HG03571 (cell line): ENCODE results near the gene EXOC3L1.

Experiments
- ATAC-seq: cut with Tn5 transposase; IDR thresholded peaks from one replicate; pipeline ENCODE4 v1.9.1; 2021; ENCODE audit not compliant: unreplicated experiment

The EXOC3L1 gene

GRCh38 chr16:67165121-67166078 is 24.5 kb downstream of the EXOC3L1 start:
- no peak for ATAC-seq

GRCh38 chr16:67164599-67165061 is 25.3 kb downstream of the EXOC3L1 start, which contains the start of gene HSF4:
Gene HSF4, plus strand, starts transcription at chr16:67164745. Its CDS starts 67 bp downstream, at chr16:67164812.
- no peak for ATAC-seq

DNA sequence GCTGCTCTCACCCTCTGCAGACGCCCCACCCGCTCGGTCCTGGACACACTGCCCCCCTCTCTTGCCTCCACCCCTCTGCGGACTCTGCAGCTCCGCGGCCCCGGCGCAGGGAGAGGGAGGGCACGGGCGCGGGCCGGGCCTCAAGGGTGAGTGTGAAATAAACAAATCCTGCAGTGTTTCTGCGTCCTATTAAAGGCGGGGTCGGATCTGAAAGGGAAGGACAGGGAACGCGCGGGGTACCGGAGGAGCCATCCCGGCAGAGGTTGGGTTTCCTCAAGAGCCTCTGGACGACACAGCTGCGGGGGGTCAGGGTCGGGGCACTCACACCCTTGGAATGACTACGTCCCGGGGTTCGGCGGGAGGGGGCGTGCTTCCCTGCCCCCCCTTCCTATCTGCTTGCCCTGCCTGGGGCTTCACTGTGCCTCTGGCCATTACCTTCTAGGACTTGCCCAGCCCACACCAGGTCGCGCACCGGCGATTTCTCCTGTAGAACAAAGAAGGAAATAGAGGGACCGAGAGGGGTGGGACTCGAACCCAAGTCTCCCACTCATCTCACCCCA is 25.9 kb downstream of the EXOC3L1 start:
- ATAC-seq, result no peak

DNA sequence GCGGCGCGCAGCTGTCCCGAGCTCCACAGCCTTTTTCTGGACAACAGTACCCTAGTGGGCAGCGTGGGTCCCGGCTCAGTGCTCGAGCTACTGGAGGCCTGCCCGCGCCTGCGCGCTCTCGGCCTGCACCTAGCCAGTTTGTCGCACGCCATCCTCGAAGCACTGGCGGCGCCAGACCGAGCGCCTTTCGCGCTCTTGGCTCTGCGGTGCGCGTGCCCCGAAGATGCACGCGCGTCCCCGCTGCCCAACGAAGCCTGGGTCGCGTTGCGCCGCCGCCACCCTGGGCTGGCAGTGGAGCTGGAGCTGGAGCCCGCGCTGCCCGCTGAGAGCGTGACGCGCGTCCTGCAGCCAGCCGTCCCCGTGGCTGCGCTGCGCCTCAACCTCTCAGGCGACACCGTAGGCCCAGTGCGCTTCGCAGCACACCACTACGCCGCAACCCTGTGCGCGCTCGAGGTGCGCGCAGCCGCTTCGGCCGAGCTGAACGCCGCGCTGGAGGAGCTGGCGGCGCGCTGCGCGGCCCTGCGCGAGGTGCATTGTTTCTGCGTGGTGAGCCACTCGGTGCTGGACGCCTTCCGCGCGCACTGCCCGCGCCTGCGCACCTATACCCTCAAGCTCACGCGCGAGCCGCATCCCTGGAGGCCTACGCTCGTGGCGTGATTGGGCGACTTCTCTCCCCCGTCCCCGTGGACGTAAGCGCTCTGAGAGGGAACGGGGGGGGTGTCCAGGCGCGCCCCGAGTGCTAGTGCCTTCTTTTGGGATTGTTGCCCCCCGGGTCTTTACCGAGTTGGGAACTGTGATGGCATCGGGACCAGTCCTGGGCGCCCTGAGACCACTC is 26.6 kb downstream of the EXOC3L1 start:
- ATAC-seq, result no peak

GRCh38 chr16:67162506-67163163 is 27.3 kb downstream of the EXOC3L1 start:
- no peak for ATAC-seq

- ATAC-seq, result no peak
Measured at GRCh38 chr16:67161595-67162058, 28.3 kb downstream of the EXOC3L1 start.

DNA sequence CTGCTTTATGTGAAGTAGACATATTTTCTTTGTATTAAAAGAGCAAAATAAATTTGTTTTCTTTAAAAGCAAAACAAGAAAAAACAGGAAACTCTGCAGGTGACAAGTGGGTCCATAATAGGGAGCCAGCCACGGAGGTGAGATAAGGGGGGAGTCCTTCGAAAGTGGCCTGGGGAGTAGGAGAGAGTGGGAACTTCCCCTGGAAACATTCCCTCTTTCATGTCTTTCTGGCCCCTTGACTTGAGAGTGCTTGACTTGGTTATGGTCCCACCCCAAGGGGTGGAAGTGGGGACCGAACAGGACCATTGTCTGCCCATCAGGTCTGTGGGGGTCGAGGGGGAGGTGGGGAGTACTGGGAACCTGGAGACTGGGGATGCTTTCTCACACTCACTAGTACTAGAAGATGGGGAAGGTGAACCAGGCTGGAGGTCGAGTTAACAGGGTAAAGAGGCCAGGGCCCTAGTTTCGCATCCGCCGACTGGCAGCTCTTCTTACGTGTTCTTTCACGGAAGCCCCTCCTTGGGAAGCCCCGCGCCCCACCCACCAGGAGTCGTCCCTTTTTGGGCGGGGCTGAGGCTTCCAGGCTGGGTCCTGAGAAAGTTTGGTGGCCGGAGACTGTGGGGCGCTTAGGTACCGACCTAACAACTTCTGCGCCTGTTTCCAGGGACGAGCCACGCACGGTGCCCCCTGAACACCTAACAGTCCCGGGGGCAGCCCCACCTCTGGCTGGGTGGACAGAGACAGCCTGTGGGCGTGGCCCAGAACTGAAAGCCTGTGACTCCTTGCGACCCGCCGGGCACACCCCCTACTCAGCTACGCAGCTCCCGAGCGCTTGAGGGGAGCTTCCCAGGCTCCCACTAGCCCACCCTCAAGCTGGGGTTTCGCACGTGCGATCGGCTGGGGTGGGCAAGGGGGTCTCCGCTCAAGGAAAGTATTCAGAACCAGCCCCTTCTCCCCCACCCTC is 31.0 kb downstream of the EXOC3L1 start:
- ATAC-seq, result peak; percentile 30

DNA sequence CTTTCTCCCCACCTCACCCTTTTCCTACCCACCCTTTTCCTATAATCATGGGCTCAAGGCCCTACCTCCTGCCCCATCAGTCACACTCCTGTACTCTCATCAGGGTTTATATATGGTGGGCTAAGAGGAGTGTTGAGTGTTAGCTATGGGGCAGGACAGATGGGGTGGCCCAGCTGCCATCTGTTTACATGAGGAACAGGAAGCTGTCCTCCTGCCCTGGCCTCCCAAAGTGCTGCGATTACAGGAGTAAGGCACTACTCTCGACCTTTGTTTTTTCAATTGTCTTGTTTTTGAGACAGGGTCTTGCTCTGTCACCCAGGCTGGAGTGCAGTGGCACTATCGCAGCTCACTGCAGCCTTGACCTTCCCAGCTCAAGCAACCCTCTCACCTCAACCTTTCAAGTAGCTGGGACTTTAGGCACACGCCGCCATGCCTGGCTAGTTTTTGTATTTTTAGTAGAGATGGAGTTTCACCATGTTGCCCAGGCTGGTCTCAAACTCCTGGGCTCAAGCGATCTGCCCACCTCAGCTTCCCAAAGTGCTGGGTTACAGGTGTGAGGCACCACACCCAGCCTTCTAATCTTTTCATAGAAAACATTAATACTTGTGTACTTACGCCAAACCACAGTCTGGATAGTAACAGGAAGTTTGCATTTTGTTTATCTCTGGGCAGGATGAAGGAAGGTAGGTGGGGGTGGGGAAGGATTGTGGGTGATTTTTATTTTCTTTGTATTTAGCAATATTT is 31.9 kb downstream of the EXOC3L1 start:
- ATAC-seq, result no peak

DNA sequence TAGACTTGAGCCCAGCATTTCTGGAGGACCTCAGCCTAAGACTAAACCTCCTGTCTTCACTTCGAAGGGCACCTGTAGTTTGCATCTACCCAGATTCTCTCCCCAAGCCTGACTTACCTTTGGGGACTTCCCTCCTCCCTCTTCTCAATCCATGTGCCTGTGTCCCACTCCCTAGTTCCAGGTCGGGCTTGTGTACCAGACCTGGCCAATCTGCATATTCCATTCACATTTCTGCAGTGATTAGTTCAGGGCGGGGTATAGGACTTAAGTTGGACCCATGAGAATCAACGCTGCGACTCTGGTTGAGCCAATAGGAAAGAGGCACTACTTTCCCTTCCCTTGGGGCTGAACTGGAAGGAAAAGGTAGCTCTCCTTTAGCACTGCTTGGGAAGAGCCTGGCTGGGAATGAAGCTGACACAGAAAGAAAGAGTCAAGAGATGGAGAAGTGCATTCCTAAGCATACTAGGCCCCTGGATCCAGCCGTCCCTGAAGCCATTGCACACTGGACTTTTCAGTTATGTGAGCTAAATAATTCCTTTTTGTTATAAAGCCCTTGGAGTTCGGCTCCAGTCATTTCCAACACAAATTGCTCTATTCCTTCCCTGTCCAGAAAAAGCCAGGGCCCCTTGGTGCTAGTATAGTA is 32.7 kb downstream of the EXOC3L1 start:
- no peak for ATAC-seq

GRCh38 chr16:67156143-67156844 is 33.6 kb downstream of the EXOC3L1 start:
- no peak for ATAC-seq

GRCh38 chr16:67155295-67156142 is 34.4 kb downstream of the EXOC3L1 start:
- ATAC-seq, result no peak

DNA sequence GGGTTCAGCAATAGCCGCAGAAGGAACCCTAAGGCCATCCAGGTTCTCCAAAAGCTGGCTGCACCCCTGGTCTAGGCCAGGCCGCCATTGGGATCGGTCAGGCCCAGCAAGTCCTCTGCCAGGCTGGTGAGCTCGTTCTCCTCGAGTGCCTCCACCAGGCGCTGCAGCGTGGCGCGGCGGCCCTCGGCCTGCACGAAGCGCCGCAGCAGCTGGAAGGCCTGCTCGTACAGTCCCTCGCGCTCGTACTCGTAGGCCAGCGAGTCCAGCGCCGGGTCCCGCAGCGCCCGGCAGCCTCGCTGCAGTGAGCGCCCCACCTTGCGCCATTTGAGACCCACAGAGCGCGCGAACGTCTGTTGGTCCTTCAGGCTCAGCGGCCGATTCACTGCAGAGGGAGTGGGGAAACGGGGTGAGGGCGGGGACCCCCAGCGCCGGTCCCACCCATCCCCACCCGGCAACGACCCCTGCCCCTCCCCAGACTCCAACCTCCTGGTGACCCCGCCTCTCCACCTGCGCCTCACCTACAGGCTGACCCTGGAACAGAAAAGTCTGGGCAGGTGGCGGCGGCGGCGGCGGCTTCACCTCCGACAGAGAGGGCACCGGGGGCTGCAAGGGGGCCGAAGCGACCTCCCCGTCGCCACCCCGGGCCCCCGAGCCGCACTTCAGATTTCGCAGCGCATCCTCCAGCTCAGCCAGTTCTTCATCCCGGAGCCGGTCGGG is 35.2 kb downstream of the EXOC3L1 start:
- ATAC-seq, result no peak

- no peak for ATAC-seq
Measured at GRCh38 chr16:67151431-67152097, 38.4 kb downstream of the EXOC3L1 start.

- no peak for ATAC-seq
Measured at GRCh38 chr16:67150833-67151396, 39.0 kb downstream of the EXOC3L1 start, which contains the start of gene B3GNT9. Gene B3GNT9, minus strand, starts transcription at chr16:67150998. Its CDS starts 513 bp downstream, at chr16:67150485.
